SU-DHL-6 (cell line): ENCODE results near the gene NUP37.
"Not testable (repeated sequence)": the region's sequence is repeated elsewhere in the genome, so short reads cannot be mapped to it uniquely, and the experiment has no call there.

ENCODE experiments used
- EZH2phosphoT487 ChIP-seq: fragments of 200-600 bp; sonication (generic), shearing (Covaris generic); conservative IDR thresholded peaks from 2 replicates; pipeline ENCODE4 v1.6.1; 2018; ENCODE audit warnings: mild to moderate bottlenecking, antibody characterized with exemption, low read length, moderate library complexity, mixed read lengths
- TF ChIP-seq, protein P1 (sequence below): fragments of 200-600 bp; sonication (generic); IDR thresholded peaks from one replicate; pipeline ENCODE4 v1.5.1; 2017; ENCODE audit warnings: antibody characterized with exemption, mild to moderate bottlenecking, low read length, moderate library complexity; ENCODE audit not compliant: insufficient read depth, poor library complexity, severe bottlenecking

DNA sequence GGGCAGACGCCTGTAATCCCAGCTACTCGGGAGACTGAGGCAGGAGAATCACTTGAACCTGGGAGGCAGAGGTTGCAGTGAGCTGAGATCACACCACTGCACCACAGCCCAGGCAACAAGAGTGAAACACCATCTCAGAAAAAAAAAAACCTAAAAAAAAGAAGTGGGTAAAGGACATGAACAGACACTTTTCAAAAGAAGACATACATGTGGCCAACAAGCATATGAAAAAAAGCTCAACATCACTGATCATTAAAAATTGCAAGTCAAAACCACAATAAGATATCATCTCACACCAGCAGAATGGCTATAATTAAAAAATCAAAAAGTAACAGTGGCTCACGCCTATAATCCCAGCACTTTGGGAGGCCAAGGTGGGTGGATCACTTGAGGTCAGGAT, 10.8 kb upstream of the NUP37 start:
- TF ChIP-seq EZH2phosphoT487, result not testable (repeated sequence)
- TF ChIP-seq, protein P1, sequence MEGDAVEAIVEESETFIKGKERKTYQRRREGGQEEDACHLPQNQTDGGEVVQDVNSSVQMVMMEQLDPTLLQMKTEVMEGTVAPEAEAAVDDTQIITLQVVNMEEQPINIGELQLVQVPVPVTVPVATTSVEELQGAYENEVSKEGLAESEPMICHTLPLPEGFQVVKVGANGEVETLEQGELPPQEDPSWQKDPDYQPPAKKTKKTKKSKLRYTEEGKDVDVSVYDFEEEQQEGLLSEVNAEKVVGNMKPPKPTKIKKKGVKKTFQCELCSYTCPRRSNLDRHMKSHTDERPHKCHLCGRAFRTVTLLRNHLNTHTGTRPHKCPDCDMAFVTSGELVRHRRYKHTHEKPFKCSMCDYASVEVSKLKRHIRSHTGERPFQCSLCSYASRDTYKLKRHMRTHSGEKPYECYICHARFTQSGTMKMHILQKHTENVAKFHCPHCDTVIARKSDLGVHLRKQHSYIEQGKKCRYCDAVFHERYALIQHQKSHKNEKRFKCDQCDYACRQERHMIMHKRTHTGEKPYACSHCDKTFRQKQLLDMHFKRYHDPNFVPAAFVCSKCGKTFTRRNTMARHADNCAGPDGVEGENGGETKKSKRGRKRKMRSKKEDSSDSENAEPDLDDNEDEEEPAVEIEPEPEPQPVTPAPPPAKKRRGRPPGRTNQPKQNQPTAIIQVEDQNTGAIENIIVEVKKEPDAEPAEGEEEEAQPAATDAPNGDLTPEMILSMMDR, result not testable (repeated sequence)
